Activated CD8-positive, alpha-beta memory T cell treated with anti-CD3 and anti-CD28 coated beads for 1 hour (primary cell): ENCODE data around the gene ITPR2.
"Not testable (repeated sequence)": the region's sequence is repeated elsewhere in the genome, so short reads cannot be mapped to it uniquely, and the experiment has no call there.

Experiments used
- DNase-seq, 2 donors: peaks; one replicate each; pipeline ENCODE4 v3.0.0-alpha.2; 2020; ENCODE audit warnings: low read depth in 1 of 2; ENCODE audit errors: extremely low read depth in 1 of 2

Gene ITPR2

DNA sequence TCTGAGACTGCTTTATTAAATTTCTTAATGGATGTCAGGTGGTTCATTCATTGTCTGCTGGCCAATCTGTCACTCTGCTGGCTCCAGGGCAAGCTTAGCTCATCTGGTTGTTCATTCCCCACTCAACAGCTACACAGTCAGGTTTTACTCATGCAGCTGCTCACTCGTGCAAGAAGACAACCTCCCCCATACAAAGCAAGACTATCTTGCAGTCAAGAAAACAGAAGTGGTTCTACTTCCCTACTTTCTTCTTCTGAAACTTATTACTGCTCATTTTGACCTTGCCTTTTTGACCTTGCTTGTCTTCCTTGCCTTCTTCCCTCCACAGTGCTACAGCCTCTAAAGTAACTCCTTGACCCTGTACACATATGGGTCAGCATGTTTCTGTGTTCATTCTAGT lies 359.7 kb downstream of the ITPR2 start:
- no peak for DNase-seq

DNA sequence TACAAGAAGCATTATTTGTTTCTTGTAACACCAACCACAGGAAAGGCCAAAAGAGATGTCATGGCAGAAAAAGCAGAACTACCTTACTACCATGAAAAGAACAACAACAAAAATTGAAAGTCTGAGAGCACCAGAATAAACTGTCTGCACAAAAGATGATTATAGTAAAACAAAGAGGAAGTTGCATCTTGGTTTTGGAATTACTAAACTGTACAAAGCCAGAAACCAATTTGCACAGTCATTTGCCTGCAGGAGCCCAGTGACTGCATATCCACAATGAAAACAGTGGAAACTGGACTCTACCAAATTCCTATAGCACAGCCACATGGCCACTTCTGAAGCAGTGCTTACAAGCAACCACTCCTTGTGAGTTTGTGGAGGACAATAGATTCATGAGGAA lies 361.4 kb downstream of the ITPR2 start:
- DNase-seq, result no peak

DNA sequence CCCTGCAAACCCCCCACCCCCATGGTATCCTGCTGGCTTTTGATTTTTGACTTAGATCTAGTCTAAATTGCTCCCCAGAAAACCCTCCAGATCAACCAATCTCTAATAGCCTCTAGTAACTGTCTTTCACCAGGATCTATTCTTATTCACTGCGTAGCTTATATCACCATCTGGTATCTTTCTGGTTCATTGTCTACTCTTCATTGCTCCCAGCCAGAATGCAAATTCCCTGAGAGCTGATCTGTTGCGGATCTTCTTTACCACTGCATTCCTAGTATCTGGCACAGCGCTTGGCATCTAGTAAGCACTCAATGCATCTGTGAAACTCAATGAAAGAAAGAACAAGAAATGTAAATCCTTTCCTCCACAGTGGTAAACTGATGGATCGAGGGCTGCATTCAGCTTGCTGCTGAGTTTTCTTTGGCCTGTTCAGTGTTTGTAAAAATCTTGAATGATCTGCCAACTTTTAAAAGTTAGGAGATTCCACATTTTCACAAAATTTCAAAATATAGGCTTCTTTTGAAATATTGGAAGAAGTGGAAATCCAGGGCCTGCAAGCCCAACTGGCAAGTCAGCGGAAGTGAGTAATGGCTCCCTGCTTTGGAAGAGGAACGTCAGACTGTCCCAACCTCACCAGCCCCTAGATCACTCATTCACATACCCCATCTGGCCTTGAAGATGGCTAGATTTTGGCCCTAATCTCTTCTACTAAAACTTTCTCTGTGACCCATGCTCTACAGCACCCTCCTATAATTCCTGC lies 363.4 kb downstream of the ITPR2 start:
- DNase-seq, result no peak

DNA sequence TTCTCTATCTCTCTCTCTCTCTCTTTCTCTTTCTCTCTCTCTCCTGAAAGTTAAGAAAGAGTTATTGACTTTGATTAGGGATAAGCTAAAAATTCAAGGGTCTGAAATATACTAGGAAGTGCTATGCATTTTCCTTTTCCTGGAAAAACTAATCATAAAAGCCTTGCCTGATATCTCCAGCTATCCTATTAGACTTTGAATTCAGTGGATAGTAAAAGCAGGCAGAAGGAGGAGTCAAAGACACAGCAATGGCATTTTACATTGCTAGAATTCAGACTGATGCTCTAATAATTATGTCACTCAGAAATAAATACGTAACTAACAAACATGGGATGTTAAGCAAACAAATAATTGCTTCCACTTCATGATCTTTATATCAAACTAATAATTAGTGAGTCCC lies 365.6 kb downstream of the ITPR2 start:
- no peak for DNase-seq

DNA sequence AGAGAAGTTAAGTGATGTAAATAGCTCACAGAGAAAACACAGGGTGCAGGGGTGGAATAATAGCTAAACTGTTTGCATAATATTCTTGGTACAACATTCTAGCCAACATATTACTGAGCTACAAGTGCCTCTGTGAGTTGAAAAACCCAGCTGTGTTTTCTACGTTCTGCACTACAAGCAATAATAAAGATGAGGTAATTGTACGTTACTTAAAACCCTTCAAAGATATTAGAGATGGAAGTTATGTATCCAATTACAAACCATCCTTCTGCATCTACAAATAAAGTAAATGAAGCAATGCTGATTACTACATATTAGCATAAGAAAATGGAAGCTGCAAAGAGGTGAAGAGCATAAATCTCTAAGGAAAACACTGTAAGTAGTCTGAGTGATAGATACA lies 366.3 kb downstream of the ITPR2 start:
- no peak for DNase-seq

DNA sequence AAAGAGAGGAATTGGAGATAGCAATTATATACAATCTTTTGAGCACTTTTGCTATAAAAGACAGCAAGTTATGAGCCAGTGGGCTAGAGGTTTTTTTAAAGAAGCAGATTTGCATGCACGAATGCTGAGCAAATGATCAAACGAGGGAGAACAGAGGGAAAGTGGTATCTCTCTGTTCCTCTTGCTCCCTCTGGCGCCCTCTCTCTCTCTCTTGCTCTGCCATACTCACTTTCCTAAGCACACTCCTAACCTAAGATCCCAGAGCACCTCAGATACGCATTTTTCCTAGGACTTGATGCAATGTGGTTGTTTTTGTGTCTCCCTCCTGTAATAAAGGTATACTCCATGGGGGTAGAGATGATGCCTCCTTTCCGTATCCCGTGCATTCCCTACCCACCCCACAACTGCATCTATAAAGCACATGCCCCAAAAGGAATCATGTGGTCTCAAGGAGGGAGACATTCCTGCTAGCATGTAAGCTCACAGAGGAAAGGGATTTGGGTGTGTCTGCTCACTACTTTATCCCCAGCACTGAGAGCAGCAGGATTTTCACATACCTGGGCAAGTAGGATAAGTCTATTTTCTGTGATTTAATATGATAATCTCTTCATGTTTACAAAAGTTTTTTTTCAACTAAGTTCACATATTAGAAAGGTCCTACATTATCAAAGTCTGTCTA lies 367.4 kb downstream of the ITPR2 start:
- no peak for DNase-seq

DNA sequence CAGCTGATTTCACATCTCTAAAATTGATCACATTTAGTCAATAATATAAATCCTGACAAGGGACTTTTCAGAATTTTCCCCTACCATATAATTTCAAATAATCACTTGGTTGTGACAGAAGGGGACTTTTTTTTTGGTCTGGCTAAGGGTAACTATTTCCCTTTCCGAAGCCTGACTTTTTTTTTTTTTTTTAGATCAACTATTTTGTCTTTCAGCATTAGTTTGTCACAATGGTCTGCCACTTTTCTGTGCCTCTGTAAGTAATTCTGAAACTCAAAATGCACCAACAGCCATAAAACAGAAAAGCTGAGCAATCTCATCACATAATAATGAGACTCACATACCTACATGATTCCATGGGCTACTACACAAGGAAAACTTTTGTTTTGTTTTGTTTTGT lies 371.2 kb downstream of the ITPR2 start:
- DNase-seq, result no peak

DNA sequence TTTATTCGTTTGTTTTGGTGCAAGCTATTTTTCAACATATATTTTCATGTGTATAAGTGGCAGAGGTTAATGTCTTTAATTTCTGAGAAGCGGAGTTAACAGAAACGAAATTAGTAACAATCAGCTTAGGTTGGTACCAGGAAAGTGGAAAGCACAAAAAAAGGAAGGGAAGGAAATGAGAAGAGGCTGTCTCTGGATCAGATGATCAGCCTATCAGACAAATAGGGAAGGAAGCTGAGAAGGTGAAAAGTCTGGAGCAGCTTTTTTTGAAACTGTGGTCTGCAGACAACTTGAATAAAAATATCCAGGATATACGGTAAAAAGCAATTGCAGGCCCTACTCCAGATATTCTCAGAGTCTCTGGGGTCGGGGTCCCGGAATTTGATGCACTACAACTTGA lies 372.6 kb downstream of the ITPR2 start:
- DNase-seq, result no peak

DNA sequence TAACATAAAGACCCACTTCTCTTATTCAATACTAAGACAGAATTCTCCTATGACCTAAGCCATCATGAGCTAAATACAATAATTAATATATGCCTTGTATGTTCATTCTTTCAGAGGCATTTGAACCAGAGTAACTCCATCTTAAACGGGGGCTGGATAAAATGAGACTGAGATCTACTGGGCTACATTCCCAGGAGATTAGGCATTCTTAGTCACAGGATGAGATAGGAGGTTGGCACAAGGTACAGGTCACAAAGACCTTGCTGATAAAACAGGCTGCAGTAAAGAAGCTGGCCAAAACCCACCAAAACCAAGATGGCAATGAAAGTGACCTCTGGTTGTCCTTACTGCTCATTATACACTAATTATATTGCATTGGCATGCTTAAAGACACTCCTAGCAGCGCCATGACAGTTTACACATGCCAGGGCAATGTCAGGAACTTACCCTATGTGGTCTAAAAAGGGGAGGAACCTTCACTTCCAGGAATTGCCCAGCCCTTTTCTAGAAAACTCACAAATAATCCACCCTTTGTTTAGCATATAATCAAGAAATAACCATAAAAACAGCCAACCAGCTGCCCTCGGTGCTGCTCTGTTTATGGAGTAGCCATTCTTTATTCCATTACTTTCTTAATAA lies 376.9 kb downstream of the ITPR2 start:
- no peak for DNase-seq

DNA sequence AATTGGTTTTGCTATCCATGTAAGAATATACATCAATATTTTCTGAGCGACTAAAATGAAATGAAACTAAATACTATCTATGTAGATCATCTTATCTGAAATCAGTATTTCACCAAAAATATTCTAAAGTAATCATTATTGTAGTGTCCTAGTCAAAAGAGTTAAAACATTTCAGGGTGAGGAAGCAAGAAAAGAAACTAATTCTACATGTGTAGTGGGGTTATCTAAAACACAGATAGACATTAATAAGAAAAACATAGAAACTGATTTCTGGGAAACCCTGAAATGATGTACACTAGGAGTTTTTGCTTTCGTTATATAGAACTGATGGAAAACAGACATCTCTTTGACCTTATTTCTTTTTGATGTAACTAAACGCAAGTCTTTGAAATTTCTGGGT lies 379.7 kb downstream of the ITPR2 start:
- DNase-seq, result no peak

DNA sequence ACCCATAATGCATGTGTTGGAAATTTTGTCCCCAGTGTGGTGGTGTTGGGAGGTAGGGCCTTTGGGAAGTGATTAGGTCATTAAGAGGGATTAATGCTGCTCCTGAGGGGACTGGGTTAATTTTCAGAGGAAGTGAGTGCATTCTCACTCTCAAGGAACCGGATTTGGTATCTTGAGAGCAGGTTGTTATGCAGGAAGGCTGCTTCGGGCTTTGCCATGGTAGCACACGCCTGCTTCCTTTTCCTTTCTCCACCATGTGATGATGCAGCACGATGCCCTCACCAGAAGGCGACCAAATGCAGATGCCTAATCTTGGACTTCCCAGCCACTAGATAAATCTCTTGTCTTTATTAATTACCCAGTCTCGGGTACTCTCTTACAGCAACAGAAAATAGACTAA lies 380.5 kb downstream of the ITPR2 start:
- no peak for DNase-seq

DNA sequence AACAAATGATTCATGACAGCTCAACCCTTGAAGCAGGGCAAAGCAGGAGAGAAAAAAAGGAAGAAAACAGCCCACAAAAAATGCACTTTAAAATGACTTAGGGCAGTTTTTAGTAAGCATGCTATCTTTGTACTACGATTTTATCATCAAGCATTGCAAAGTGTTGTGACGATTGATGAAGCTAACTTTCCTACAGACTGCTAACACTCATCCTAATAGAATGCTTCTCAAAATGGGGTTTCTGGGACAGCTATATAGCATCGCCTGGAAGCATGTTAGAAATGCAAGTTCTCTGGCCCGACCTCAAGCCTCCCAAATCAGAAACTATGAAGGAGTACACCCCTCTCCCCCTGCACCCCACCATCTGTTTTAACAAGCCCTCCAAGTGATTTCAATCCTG lies 381.2 kb downstream of the ITPR2 start:
- no peak for DNase-seq

DNA sequence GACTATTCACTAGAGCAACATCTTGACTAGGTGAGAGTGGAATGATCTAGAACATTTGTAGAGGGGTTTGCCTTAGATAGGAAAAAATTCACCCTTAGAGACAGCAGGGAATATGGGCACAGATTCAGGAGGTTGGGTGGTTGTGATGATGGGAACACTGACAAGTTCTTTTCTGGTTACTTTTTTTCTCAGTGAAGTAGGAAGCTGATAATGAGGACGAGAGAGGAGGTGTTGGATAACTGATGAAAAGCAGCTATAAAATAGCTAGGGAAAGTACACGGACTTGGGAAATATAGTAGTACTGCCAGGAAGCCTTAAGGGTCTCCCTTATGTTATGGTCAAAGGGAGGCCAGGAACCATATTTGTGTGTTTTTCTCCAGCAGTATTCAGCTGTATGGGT lies 387.1 kb downstream of the ITPR2 start:
- no peak for DNase-seq

DNA sequence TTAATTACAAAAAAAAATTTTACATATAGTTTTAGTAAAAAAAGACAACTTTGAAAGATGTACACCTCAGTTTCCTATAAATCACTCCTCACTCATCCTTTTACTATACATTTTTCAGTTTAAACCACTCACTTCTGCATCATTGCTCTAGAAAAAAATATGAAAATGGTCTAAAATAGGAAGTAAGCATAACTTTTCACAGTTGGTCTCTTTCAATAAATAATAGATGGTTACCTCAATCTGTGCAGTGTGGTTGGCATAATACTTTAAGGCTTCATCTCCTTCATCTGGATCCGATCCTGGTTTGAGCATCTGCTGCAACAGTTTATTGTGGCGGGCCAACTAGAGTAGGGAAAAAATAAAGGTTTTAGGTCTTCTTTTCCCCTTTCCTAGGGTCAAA lies 389.7 kb downstream of the ITPR2 start:
- DNase-seq, result no peak

DNA sequence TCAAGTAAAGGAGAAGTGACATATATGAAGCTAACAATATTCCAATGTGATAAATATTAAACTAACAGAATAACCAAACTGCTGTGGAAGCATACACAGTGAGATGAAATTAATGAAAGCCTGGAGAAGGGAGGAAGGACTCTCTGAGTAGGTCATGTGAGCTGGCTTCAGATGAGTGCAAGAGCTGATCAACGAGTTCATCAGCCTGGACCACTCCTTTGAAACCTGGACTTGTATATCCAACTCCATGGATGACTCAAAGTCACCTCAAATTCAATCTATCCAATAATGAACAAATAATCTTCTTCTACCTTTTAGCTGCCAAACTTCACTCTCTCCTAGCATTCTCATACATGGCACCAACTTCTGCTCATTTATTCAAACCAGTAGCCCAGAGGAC lies 391.6 kb downstream of the ITPR2 start:
- no peak for DNase-seq

DNA sequence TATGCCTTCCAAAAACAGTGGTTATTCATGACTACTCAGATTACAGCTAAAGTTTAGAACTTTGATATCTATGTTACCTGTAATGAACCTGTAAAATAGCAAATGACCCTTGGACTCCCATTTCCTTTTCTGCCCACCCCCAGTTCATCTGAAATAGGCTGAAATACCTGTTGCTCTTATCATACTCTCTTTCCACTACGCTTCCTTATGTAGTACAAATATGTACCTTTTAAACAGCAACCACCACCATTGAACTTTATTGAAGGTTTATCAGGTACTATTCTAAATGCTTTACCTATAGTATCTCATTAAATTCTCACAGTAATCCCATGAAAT lies 398.0 kb downstream of the ITPR2 start:
- no peak for DNase-seq

DNA sequence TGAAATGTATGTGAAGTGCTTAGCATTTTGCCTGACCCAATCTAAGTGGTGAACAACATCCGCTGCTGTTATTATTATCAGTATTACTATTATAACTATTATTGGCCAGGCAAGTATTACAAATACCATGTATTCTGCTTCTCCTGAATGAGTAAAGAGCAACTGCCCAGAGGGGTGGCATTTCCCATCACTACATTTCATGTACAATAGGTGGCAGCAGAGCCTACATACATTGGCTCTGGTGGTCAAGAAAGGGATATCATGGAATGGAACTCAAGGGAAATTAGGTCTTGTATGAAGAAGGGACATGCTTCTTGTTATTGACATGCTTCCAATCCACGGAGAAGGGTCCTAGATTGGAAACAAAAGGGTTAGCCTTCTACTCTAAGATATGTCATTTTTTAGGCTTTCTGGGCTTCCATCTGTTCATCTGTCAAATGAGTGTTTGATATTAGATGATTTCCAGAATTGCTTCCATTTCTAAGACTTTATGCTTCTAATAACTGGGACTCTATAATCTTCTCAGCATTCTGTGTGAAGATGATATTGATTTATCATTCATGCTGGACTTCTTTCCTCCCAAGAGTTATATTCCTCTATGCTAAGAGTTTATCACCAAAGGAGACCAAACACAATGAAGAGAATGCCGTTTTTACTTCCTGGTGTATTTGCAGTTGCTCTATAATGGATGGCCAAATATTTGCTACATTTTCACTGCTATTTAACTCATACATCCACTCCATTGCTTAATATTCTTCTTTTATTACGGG lies 398.5 kb downstream of the ITPR2 start:
- no peak for DNase-seq

DNA sequence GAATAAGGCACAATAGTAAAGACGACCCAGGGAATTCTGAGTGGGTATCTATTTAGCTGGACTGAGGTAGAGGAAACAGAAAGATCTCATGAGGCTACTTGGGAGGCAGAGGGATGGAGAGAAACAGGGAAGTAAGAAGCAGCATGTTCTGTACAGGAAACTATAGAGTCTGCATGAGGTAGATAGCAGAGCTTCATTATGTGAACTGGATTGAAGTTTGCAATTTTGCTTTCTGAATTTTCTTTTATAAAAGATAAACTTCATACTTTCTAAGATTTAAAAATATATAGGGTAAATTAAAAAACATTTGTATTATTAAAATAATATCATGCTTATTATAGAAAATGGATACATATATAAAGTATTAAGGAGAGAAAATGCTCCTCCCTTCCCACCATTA lies 399.3 kb downstream of the ITPR2 start:
- not testable (repeated sequence) for DNase-seq

DNA sequence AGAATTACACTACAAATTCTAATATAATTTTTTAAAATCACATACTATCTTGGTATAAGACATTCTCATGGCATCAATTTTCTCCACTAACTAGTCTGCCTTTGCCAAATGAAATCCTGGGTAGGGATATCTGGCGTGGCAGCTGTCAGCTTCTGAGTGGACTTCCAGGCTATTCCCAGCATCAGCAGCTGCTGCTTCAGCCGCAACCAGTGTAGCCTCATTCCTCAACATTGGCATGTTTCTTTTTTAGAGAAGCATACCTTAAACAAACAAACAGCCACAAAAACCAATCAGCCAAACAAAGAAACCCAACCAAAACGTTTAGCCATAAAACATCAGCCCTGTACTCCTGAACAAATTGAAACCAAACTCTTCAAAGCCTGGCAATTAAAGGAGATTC lies 401.8 kb downstream of the ITPR2 start:
- no peak for DNase-seq

DNA sequence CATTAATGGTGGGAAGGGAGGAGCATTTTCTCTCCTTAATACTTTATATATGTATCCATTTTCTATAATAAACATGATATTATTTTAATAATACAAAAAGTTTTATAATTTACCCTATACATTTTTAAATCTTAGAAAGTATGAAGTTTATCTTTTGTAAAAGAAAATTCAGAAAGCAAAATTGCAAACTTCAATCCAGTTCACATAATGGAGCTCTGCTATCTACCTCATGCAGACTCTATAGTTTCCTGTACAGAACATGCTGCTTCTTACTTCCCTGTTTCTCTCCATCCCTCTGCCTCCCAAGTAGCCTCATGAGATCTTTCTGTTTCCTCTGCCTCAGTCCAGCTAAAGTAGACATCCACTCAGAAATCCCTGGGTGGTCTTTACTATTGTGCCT lies 402.4 kb downstream of the ITPR2 start:
- DNase-seq, result not testable (repeated sequence)

DNA sequence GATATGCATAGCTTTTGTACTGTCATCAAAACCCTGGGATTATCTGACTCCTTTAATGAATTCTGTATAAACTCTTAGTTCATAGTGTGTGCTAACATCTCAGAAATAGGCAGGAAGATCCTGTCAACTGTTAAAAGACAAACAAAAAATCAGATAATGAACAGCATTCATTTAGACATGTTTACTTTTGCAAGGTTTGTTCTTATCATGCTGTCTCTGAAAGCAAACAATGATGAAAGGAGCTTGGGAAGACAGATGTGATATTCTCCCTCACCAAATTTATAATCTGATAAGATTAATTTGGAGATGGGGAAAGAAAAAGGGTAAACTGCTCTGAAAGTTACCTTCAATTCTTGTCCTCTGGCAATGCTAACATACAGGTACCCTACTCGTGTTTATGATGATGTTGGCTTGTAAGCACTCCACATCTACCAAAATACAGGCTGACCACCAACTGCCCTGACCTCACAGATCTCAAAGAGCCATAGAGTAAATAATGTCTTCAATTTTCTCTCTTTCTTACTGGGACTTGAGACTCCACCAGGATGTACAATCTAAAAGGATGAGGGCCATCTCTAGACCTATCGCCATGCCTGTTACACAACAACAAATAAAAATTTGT lies 403.8 kb downstream of the ITPR2 start:
- DNase-seq, result no peak
